Effector memory CD8-positive, alpha-beta T cell (primary cell): ENCODE data around the gene COL5A2.

Experiments
- ATAC-seq: fragments of 150-1000 bp; cut with Tn5 transposase; replicated peaks from 2 replicates; pipeline ENCODE4 v1.10.0; 2021; ENCODE audit warnings: mild to moderate bottlenecking, moderate library complexity
- DNase-seq, 3 experiments: peaks; one replicate each; pipeline ENCODE4 v3.0.0; 2021
- H3K27ac Mint-ChIP-seq, 2 donors: one replicate each; pipeline ENCODE4 v1.8.0; 2022; ENCODE audit warnings: mild to moderate bottlenecking in 2 of 2, mixed read lengths in 2 of 2, moderate library complexity in 2 of 2
- H3K27me3 Mint-ChIP-seq, 2 donors: one replicate each; pipeline ENCODE4 v1.8.0; 2022; ENCODE audit warnings: mixed read lengths in 2 of 2
- H3K36me3 Mint-ChIP-seq: one replicate; pipeline ENCODE4 v1.8.0; 2022; ENCODE audit warnings: mild to moderate bottlenecking, moderate library complexity, mixed read lengths; ENCODE audit not compliant: insufficient read depth
- H3K4me1 Mint-ChIP-seq, 2 donors: one replicate each; pipeline ENCODE4 v1.8.0; 2022; ENCODE audit warnings: low read depth in 2 of 2, mixed read lengths in 2 of 2
- H3K4me3 Mint-ChIP-seq, 2 donors: one replicate each; pipeline ENCODE4 v1.8.0; 2022; ENCODE audit warnings: mild to moderate bottlenecking in 2 of 2, mixed read lengths in 2 of 2, moderate library complexity in 2 of 2
- H3K9me3 Mint-ChIP-seq, 2 donors: one replicate each; pipeline ENCODE4 v1.8.0; 2022; ENCODE audit warnings: mixed read lengths in 2 of 2

The COL5A2 gene

DNA sequence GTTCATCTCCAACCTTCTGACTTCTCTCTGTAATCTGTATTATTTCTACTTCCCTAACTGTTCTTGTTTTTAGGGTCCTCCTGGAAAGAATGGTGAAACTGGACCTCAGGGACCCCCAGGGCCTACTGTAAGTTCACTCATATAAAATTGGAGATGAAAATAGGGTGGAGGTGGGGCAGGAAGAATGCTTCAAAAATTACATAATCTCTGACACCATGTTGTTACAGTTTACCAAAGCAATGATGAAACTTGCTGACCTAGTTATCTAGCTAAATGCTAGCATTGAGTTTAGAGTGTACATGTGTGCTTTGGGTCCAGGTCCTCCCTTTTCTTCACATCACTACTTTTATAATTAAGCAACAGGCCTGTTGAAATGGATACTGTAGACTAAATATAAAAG, 182.3 kb downstream of the COL5A2 start:
- Mint-ChIP-seq H3K4me3 (no peak overlapping the region), H3K4me1 (no peaks in the 10 kb centered on the region), H3K36me3 (peaks cover 2% of the 10 kb centered on the region), H3K9me3 (no peaks in the 10 kb centered on the region), H3K27ac (no peak overlapping the region), H3K27me3 (no peaks in the 10 kb centered on the region)
- DNase-seq: no peak
- ATAC-seq: no peak

- Mint-ChIP-seq H3K9me3 (no peaks in the 10 kb centered on the region), H3K4me3 (no peak overlapping the region), H3K36me3 (peaks cover 2% of the 10 kb centered on the region), H3K27ac (no peak overlapping the region), H3K27me3 (no peaks in the 10 kb centered on the region), H3K4me1 (no peaks in the 10 kb centered on the region)
- DNase-seq (no peak), ATAC-seq (no peak)
Measured at GRCh38 chr2:188993247-188993646, 186.3 kb downstream of the COL5A2 start.

GRCh38 chr2:188986839-188987238, 192.7 kb downstream of the COL5A2 start:
- Mint-ChIP-seq H3K27me3 (no peaks in the 10 kb centered on the region), H3K9me3 (no peaks in the 10 kb centered on the region), H3K4me3 (no peak overlapping the region), H3K36me3 (no peaks in the 10 kb centered on the region), H3K27ac (no peak overlapping the region), H3K4me1 (no peaks in the 10 kb centered on the region)
- DNase-seq: no peak
- ATAC-seq: no peak

DNA sequence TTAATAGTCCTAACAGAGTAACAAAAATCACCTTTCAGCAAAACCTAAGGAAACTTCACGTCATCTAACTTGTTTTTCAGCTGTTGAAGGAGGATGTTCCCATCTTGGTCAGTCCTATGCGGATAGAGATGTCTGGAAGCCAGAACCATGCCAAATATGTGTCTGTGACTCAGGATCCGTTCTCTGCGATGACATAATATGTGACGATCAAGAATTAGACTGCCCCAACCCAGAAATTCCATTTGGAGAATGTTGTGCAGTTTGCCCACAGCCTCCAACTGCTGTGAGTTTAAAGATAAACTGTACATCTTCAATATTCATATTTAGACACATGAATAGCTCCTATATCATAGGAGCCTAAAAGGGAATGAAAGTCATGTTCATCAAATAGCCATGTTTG, 194.9 kb downstream of the COL5A2 start:
- Mint-ChIP-seq H3K4me3 (no peak overlapping the region), H3K36me3 (no peaks in the 10 kb centered on the region), H3K27ac (no peak overlapping the region), H3K4me1 (no peaks in the 10 kb centered on the region), H3K27me3 (no peaks in the 10 kb centered on the region), H3K9me3 (no peaks in the 10 kb centered on the region)
- DNase-seq (no peak), ATAC-seq (no peak)

GRCh38 chr2:188984065-188984491, 195.5 kb downstream of the COL5A2 start:
- Mint-ChIP-seq H3K27me3 (no peaks in the 10 kb centered on the region), H3K4me1 (no peaks in the 10 kb centered on the region), H3K36me3 (no peaks in the 10 kb centered on the region), H3K9me3 (no peaks in the 10 kb centered on the region), H3K27ac (no peak overlapping the region), H3K4me3 (no peak overlapping the region)
- ATAC-seq: no peak
- DNase-seq: no peak

DNA sequence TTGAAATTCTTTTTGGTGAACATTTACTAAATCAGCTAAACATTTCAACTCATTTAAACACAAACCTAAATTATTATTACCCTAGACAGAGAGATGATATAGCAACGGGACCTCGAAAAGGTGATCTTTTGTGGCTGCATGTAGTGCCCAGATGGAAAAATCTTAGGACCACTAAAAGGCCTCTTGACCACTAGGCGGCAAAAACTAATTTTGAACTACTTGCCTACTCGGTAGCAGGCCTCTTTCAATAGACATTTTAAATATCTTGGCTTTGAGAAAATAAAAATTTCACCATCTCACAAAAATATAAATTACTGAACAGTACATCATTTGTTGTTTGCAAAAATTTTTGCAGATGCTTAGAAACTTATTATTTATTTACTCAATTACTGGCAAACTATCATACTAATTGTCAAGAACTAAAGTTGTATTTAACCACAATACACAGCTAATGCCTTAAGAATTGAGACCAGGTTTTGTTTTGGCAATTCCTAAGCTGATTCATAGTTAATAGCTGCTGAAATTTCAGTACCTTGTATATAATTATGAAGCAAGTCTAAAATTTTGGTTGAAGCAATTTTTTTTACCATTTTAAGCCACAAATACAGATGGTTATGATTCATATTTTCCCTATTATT, 196.0 kb downstream of the COL5A2 start:
- Mint-ChIP-seq H3K27me3 (no peaks in the 10 kb centered on the region), H3K9me3 (no peaks in the 10 kb centered on the region), H3K4me1 (no peaks in the 10 kb centered on the region), H3K27ac (no peak overlapping the region), H3K4me3 (no peak overlapping the region), H3K36me3 (no peaks in the 10 kb centered on the region)
- DNase-seq (no peak), ATAC-seq (no peak)
